MM.1S (cell line): Measurements from ENCODE around the gene MX1.

Experiments
- DNase-seq: peaks from one replicate; pipeline ENCODE4 v3.0.0-alpha.2; 2015
- H2AFZ ChIP-seq: fragments of 300-600 bp; sonication (generic); 2 replicates; pipeline ENCODE4 v1.6.0; 2016; ENCODE audit warnings: antibody characterized with exemption, low read length
- H3F3A ChIP-seq: fragments of 300-600 bp; sonication (generic); 2 replicates; pipeline ENCODE4 v1.6.1; 2016; ENCODE audit warnings: mild to moderate bottlenecking, antibody characterized with exemption, low read length, moderate library complexity, mixed read lengths; ENCODE audit not compliant: insufficient read depth
- H3K27ac ChIP-seq: fragments of 300-600 bp; sonication (generic); 2 replicates; pipeline ENCODE4 v1.5.1; 2016; ENCODE audit warnings: mild to moderate bottlenecking, low read length
- H3K27me3 ChIP-seq: fragments of 300-600 bp; sonication (generic); replicated peaks from 2 replicates; pipeline ENCODE4 v1.6.0; 2016; ENCODE audit warnings: low read length; ENCODE audit not compliant: insufficient read depth
- H3K36me3 ChIP-seq: fragments of 300-600 bp; sonication (generic); replicated peaks from 2 replicates; pipeline ENCODE4 v1.6.1; 2016; ENCODE audit warnings: mild to moderate bottlenecking, low read length, mixed read lengths; ENCODE audit not compliant: insufficient read depth
- H3K4me1 ChIP-seq: fragments of 300-600 bp; sonication (generic); 2 replicates; pipeline ENCODE4 v1.6.1; 2016; ENCODE audit warnings: low read length, mixed read lengths
- H3K4me2 ChIP-seq: fragments of 300-600 bp; sonication (generic); 2 replicates; pipeline ENCODE4 v1.6.0; 2016; ENCODE audit warnings: low read depth, low read length
- H3K4me3 ChIP-seq: fragments of 300-600 bp; sonication (generic); 2 replicates; pipeline ENCODE4 v1.5.1; 2016; ENCODE audit warnings: low read length, mixed read lengths
- H3K79me2 ChIP-seq: fragments of 300-600 bp; sonication (generic); 2 replicates; pipeline ENCODE4 v1.6.1; 2016; ENCODE audit warnings: mixed run types, low read length, mixed read lengths
- H3K9ac ChIP-seq: fragments of 300-600 bp; sonication (generic); 2 replicates; pipeline ENCODE4 v1.6.1; 2016; ENCODE audit warnings: low read length, mixed read lengths
- H3K9me2 ChIP-seq: fragments of 300-600 bp; sonication (generic); replicated peaks from 2 replicates; pipeline ENCODE4 v1.6.1; 2016; ENCODE audit warnings: mild to moderate bottlenecking, low read length, mixed read lengths; ENCODE audit not compliant: insufficient read depth
- H3K9me3 ChIP-seq: fragments of 300-600 bp; sonication (generic); replicated peaks from 2 replicates; pipeline ENCODE4 v1.6.1; 2016; ENCODE audit warnings: mild to moderate bottlenecking, low read length, mixed read lengths; ENCODE audit not compliant: insufficient read depth
- H4K20me1 ChIP-seq: fragments of 300-600 bp; sonication (generic); 2 replicates; pipeline ENCODE4 v1.6.1; 2016; ENCODE audit warnings: mild to moderate bottlenecking, low read length, moderate library complexity, mixed read lengths; ENCODE audit not compliant: insufficient read depth
- EZH2 ChIP-seq: fragments of 300-600 bp; sonication (generic); optimal IDR thresholded peaks from 2 replicates; pipeline ENCODE3; 2017; ENCODE audit warnings: low read depth, mild to moderate bottlenecking, antibody characterized with exemption, low read length, mixed read lengths
- EZH2phosphoT487 ChIP-seq: fragments of 300-600 bp; sonication (generic); IDR thresholded peaks from 2 replicates; pipeline ENCODE4 v1.6.1; 2018; ENCODE audit warnings: antibody characterized with exemption, low read length
- TF ChIP-seq, protein P1 (sequence below): fragments of 300-600 bp; sonication (generic); IDR thresholded peaks from 2 replicates; pipeline ENCODE4 v1.5.1; 2016; ENCODE audit warnings: antibody characterized with exemption, low read length, mixed read lengths

Gene MX1

GRCh38 chr21:41398251-41398650, 27.8 kb upstream of the MX1 start:
- Histone ChIP-seq H3K79me2 (no peaks in the 10 kb centered on the region), H3K4me3 (no peak overlapping the region), H3K9ac (no peak overlapping the region), H3K9me3 (no peaks in the 10 kb centered on the region), H3K9me2 (no peaks in the 10 kb centered on the region), H3K27ac (no peak overlapping the region), H3K27me3 (no peaks in the 10 kb centered on the region), H4K20me1 (no peaks in the 10 kb centered on the region), H3K4me2 (no peak overlapping the region), H3K4me1 (no peaks in the 10 kb centered on the region), H3F3A (no peaks in the 10 kb centered on the region), H2AFZ (no peak overlapping the region), H3K36me3 (no peaks in the 10 kb centered on the region)
- DNase-seq = no peak
- TF ChIP-seq EZH2 (no peak), EZH2phosphoT487 (no peak)
- TF ChIP-seq, protein P1, sequence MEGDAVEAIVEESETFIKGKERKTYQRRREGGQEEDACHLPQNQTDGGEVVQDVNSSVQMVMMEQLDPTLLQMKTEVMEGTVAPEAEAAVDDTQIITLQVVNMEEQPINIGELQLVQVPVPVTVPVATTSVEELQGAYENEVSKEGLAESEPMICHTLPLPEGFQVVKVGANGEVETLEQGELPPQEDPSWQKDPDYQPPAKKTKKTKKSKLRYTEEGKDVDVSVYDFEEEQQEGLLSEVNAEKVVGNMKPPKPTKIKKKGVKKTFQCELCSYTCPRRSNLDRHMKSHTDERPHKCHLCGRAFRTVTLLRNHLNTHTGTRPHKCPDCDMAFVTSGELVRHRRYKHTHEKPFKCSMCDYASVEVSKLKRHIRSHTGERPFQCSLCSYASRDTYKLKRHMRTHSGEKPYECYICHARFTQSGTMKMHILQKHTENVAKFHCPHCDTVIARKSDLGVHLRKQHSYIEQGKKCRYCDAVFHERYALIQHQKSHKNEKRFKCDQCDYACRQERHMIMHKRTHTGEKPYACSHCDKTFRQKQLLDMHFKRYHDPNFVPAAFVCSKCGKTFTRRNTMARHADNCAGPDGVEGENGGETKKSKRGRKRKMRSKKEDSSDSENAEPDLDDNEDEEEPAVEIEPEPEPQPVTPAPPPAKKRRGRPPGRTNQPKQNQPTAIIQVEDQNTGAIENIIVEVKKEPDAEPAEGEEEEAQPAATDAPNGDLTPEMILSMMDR = no peak

- no peak for DNase-seq
- no peaks in the 10 kb centered on the region for H3K9me2 ChIP-seq
- H3K4me1 ChIP-seq = no peaks in the 10 kb centered on the region
- H3K9ac ChIP-seq = no peak overlapping the region
- no peak overlapping the region for H2AFZ ChIP-seq
- no peak overlapping the region for H3K27ac ChIP-seq
- no peak for TF ChIP-seq EZH2
- no peak for TF ChIP-seq EZH2phosphoT487
- TF ChIP-seq, protein P1 = no peak
- no peaks in the 10 kb centered on the region for H3K79me2 ChIP-seq
- no peak overlapping the region for H3K4me3 ChIP-seq
- no peaks in the 10 kb centered on the region for H3K9me3 ChIP-seq
- H3K36me3 ChIP-seq = no peaks in the 10 kb centered on the region
- no peaks in the 10 kb centered on the region for H3F3A ChIP-seq
- no peaks in the 10 kb centered on the region for H4K20me1 ChIP-seq
- no peaks in the 10 kb centered on the region for H3K27me3 ChIP-seq
- H3K4me2 ChIP-seq = no peak overlapping the region
Observed at GRCh38 chr21:41398831-41399230, 27.2 kb upstream of the MX1 start.

- Histone ChIP-seq H3K9ac (no peak overlapping the region), H3K9me2 (no peaks in the 10 kb centered on the region), H2AFZ (no peak overlapping the region), H3K9me3 (no peaks in the 10 kb centered on the region), H3F3A (no peaks in the 10 kb centered on the region), H3K27me3 (no peaks in the 10 kb centered on the region), H4K20me1 (no peaks in the 10 kb centered on the region), H3K36me3 (no peaks in the 10 kb centered on the region), H3K4me1 (no peaks in the 10 kb centered on the region), H3K4me3 (no peak overlapping the region), H3K79me2 (no peaks in the 10 kb centered on the region), H3K4me2 (no peak overlapping the region), H3K27ac (no peak overlapping the region)
- no peak for DNase-seq
- TF ChIP-seq, protein P1 = no peak
- TF ChIP-seq EZH2 (no peak), EZH2phosphoT487 (no peak)
Observed at GRCh38 chr21:41399246-41399800, 26.7 kb upstream of the MX1 start.
